ENCODE results near the gene RAB20.

- no peak for TF ChIP-seq CTCF (IDR thresholded peaks at IDR 0.05; ENCODE audit: low read length)
- TF ChIP-seq EZH2 (IDR thresholded peaks at IDR 0.05; ENCODE audit: borderline replicate concordance, low read length): no peak
Observed at GRCh38 chr13:110501188-110501587, 60.3 kb downstream of the RAB20 start.
